Measurements from ENCODE around the gene IQGAP2.
"Not testable (repeated sequence)": the region's sequence is repeated elsewhere in the genome, so short reads cannot be mapped to it uniquely, and the experiment has no call there.

The IQGAP2 gene

GRCh38 chr5:76724871-76725270 lies 321.8 kb downstream of the IQGAP2 start:
- FAIRE-seq = no peak

- FAIRE-seq = no peak
Observed at GRCh38 chr5:76728965-76729364, 325.9 kb downstream of the IQGAP2 start.

GRCh38 chr5:76729373-76730290 lies 326.5 kb downstream of the IQGAP2 start:
- no peak for FAIRE-seq

- FAIRE-seq = no peak
Observed at GRCh38 chr5:76732405-76733048, 329.4 kb downstream of the IQGAP2 start.

- FAIRE-seq = no peak
Observed at GRCh38 chr5:76733049-76733417, 329.9 kb downstream of the IQGAP2 start.

GRCh38 chr5:76735762-76736545 lies 332.9 kb downstream of the IQGAP2 start:
- no peak for FAIRE-seq

GRCh38 chr5:76736679-76737556 lies 333.8 kb downstream of the IQGAP2 start:
- no peak for FAIRE-seq

- no peak for FAIRE-seq
Observed at GRCh38 chr5:76737846-76738245, 334.8 kb downstream of the IQGAP2 start.

- FAIRE-seq = not testable (repeated sequence)
Observed at GRCh38 chr5:76741506-76741905, 338.4 kb downstream of the IQGAP2 start.

GRCh38 chr5:76742583-76742982 lies 339.5 kb downstream of the IQGAP2 start:
- no peak for FAIRE-seq

- no peak for FAIRE-seq
Observed at GRCh38 chr5:76744632-76745031, 341.5 kb downstream of the IQGAP2 start.

GRCh38 chr5:76745670-76746069 lies 342.6 kb downstream of the IQGAP2 start:
- no peak for FAIRE-seq

GRCh38 chr5:76746677-76747076 lies 343.6 kb downstream of the IQGAP2 start:
- no peak for FAIRE-seq

- FAIRE-seq = no peak
Observed at GRCh38 chr5:76747706-76748105, 344.6 kb downstream of the IQGAP2 start.

GRCh38 chr5:76751291-76751690 lies 348.2 kb downstream of the IQGAP2 start:
- no peak for FAIRE-seq

GRCh38 chr5:76754668-76755078 lies 351.6 kb downstream of the IQGAP2 start:
- FAIRE-seq = no peak

GRCh38 chr5:76755779-76756637 lies 352.9 kb downstream of the IQGAP2 start:
- no peak for FAIRE-seq

GRCh38 chr5:76757049-76757448 lies 354.0 kb downstream of the IQGAP2 start:
- FAIRE-seq = peak; percentile 89

Data from TTC549 (cell line).